ENCODE data around the gene GSC2. TPM values are rescaled to one million over a fixed set of nuclear protein-coding genes. Genes with fewer than 3 reads are reported as not detected.
A peak's percentile ranks its signal among the peaks of the same experiment; 100 is the strongest.

GSC2 gene
- total and polyA plus RNA-seq, 2 of the 4 experiments (the other 2 are of a cell fraction): not detected

DNA sequence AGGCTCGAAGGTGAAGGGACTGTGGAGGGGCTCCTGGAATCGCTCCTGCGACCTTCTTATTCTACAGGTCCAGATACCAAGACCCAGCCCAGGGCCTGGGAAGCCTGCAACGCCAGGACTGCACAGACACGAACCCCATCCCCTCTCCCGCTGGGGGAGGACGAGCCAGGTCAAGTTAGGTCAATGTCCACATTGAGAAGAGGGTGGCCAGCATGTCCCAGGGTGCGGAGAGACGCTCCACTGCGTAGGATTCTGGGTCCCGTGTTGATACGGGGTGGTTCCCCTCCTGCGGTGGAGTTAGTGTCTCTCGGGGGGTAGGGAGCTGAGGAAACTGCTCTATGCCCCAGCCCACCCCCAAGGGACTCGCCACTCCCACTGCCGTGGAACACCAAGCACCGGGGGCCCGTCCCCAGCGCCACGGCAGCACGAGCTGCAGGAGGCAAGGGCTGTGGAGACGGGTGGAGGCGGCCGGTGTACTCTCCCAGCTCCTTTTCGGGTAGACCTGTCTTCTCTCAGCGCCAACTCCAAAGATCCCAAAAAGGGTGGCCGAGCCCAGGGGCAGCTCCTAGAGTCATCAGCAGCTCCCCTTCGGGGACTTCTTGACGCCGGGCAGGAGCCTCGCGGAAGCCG, 1.6 kb downstream of the GSC2 start:
- POLR2A ChIA-PET (ENCODE audit: unreplicated experiment): no interaction called here
- CTCF ChIA-PET: no interaction called here

More for the DNA sequence above, 1.6 kb downstream of the GSC2 start:
- no peak overlapping the region for H2BK5ac ChIP-seq (ENCODE audit: low read depth, low read length, poor library complexity, severe bottlenecking)
- H3K9ac ChIP-seq (ENCODE audit: low read depth, low read length): no peak overlapping the region
- H3K4me2 ChIP-seq (ENCODE audit: low read depth, low read length): no peak overlapping the region
- no peak for TF ChIP-seq USF2 (IDR thresholded peaks at IDR 0.05; ENCODE audit: low read depth, low read length)
- no peak for TF ChIP-seq MXI1 (IDR thresholded peaks at IDR 0.05; ENCODE audit: borderline replicate concordance, low read depth, low read length)
- TF ChIP-seq MAZ (IDR thresholded peaks at IDR 0.05; ENCODE audit: borderline replicate concordance, low read depth, low read length): no peak
- no peak for TF ChIP-seq CHD1 (IDR thresholded peaks at IDR 0.05; ENCODE audit: low read depth, low read length)
- TF ChIP-seq, protein P1, sequence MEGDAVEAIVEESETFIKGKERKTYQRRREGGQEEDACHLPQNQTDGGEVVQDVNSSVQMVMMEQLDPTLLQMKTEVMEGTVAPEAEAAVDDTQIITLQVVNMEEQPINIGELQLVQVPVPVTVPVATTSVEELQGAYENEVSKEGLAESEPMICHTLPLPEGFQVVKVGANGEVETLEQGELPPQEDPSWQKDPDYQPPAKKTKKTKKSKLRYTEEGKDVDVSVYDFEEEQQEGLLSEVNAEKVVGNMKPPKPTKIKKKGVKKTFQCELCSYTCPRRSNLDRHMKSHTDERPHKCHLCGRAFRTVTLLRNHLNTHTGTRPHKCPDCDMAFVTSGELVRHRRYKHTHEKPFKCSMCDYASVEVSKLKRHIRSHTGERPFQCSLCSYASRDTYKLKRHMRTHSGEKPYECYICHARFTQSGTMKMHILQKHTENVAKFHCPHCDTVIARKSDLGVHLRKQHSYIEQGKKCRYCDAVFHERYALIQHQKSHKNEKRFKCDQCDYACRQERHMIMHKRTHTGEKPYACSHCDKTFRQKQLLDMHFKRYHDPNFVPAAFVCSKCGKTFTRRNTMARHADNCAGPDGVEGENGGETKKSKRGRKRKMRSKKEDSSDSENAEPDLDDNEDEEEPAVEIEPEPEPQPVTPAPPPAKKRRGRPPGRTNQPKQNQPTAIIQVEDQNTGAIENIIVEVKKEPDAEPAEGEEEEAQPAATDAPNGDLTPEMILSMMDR (conservative IDR thresholded peaks at IDR 0.05; ENCODE audit: low read depth, low read length): no peak
- TF ChIP-seq RCOR1 (IDR thresholded peaks at IDR 0.05; ENCODE audit: insufficient replicate concordance, low read length): no peak
- TF ChIP-seq MAFK (IDR thresholded peaks at IDR 0.05; ENCODE audit: low read depth, low read length): no peak
- TF ChIP-seq RFX5 (IDR thresholded peaks at IDR 0.05; ENCODE audit: low read depth, low read length): no peak
- TF ChIP-seq BHLHE40 (IDR thresholded peaks at IDR 0.05; ENCODE audit: low read depth, low read length): no peak
- TF ChIP-seq, protein P2, sequence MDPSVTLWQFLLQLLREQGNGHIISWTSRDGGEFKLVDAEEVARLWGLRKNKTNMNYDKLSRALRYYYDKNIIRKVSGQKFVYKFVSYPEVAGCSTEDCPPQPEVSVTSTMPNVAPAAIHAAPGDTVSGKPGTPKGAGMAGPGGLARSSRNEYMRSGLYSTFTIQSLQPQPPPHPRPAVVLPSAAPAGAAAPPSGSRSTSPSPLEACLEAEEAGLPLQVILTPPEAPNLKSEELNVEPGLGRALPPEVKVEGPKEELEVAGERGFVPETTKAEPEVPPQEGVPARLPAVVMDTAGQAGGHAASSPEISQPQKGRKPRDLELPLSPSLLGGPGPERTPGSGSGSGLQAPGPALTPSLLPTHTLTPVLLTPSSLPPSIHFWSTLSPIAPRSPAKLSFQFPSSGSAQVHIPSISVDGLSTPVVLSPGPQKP (IDR thresholded peaks at IDR 0.05; ENCODE audit: borderline replicate concordance, low read depth, low read length): no peak
- no peak for TF ChIP-seq RAD21 (IDR thresholded peaks at IDR 0.05; ENCODE audit: low read length)
- TF ChIP-seq FOS (IDR thresholded peaks at IDR 0.05; ENCODE audit: low read depth, low read length): no peak
- no peak for TF ChIP-seq CEBPB (IDR thresholded peaks at IDR 0.05; ENCODE audit: low read depth, low read length)
- no peak for TF ChIP-seq POLR2A (IDR thresholded peaks at IDR 0.05; ENCODE audit: low read depth, low read length)
- TF ChIP-seq SMC3 (IDR thresholded peaks at IDR 0.05; ENCODE audit: low read depth, low read length): no peak
- no peak for TF ChIP-seq NFE2L2 (IDR thresholded peaks at IDR 0.05; ENCODE audit: low read depth, low read length)
- no peaks in the 10 kb centered on the region for H3K9me1 ChIP-seq (ENCODE audit: insufficient read depth, low read length)
- H3K18ac ChIP-seq (ENCODE audit: low read depth, low read length): no peak overlapping the region
- 13% methylated on average over 3 of the region's 33 CpGs; no CpG with 5 or more reads in 1 of the 2 experiments for WGBS, 2 experiments (ENCODE audit: extremely low coverage in 2 of 2, insufficient read length in 1 of 2)
- H4K20me1 ChIP-seq (ENCODE audit: insufficient read depth, low read length): no peaks in the 10 kb centered on the region; the same call in 1 of the 2 replicates
- no peak overlapping the region for H3K14ac ChIP-seq (replicated peaks; ENCODE audit: low read depth, low read length)
- H3K56ac ChIP-seq (ENCODE audit: extremely low read depth, insufficient read depth, low read length): no peak overlapping the region
- H3K4me1 ChIP-seq (ENCODE audit: control insufficient read depth, insufficient read depth, low read length): no peaks in the 10 kb centered on the region
- H3K4me3 ChIP-seq (ENCODE audit: insufficient read depth, low read depth, low read length): no peak overlapping the region
- H3K27ac ChIP-seq (ENCODE audit: insufficient read depth, low read length): no peak overlapping the region
- peak overlapping the region; percentile 6 for H2AFZ ChIP-seq (replicated peaks; ENCODE audit: low read length, poor library complexity)
- H4K5ac ChIP-seq (ENCODE audit: low read depth, low read length): no peak overlapping the region
- H2AK5ac ChIP-seq (ENCODE audit: low read depth, low read length): no peak overlapping the region
- intact Hi-C loops (cut with micrococcal nuclease) (no loop called here), dilution Hi-C loops (cut with HindIII; ENCODE audit: low sequenced_read_pairs, unreplicated experiment) (no loop called here), in situ Hi-C loops (cut with MboI; ENCODE audit: low sequenced_read_pairs) (no loop called here)
- H2AK9ac ChIP-seq (replicated peaks; ENCODE audit: low read depth, low read length, poor library complexity): no peak overlapping the region
- H2BK15ac ChIP-seq (ENCODE audit: low read depth, low read length): no peak overlapping the region
- peaks cover 5% of the 10 kb centered on the region; the same call in 1 of the 2 replicates for H3K9me3 ChIP-seq (ENCODE audit: control insufficient read depth, insufficient read depth, low read length)
- DNase-seq (no peak), ATAC-seq (ENCODE audit: low read depth) (no peak)
- no peaks in the 10 kb centered on the region for H3K36me3 ChIP-seq (ENCODE audit: control insufficient read depth, insufficient read depth, low read length)
- BruUV-seq (replicated peaks): no TSS peak
- H4K8ac ChIP-seq (ENCODE audit: low read depth in 2 of 2, low read length in 2 of 2): no peak overlapping the region
- no peak overlapping the region for H4K91ac ChIP-seq (ENCODE audit: insufficient read depth, low read depth, low read length)
- H3K4ac ChIP-seq (ENCODE audit: low read depth, low read length): no peak overlapping the region
- H3K27me3 ChIP-seq (ENCODE audit: control insufficient read depth, insufficient read depth, low read length): peaks cover 52% of the 10 kb centered on the region
- H2BK120ac ChIP-seq (ENCODE audit: low read depth, low read length): no peak overlapping the region
- H3K79me1 ChIP-seq (ENCODE audit: low read depth in 1 of 2, low read length in 2 of 2): peaks cover 7 to 8% of the 10 kb centered on the region in 2 experiments; a peak in 3 of 4 replicates
- no peak overlapping the region for H2BK20ac ChIP-seq (ENCODE audit: low read depth, low read length)
- H3K23ac ChIP-seq (ENCODE audit: low read depth, low read length): no peak overlapping the region

Data from IMR-90 (cell line).